ENCODE results near the gene SPATA16.
"Not testable (repeated sequence)": the region's sequence is repeated elsewhere in the genome, so short reads cannot be mapped to it uniquely, and the experiment has no call there.

Gene SPATA16

GRCh38 chr3:173004681-173005080 is 136.4 kb downstream of the SPATA16 start:
- no peak for DNase-seq (ENCODE audit: low read depth)

GRCh38 chr3:173003956-173004355 is 137.1 kb downstream of the SPATA16 start:
- DNase-seq (ENCODE audit: low read depth) = no peak

GRCh38 chr3:173003471-173003870 is 137.6 kb downstream of the SPATA16 start:
- DNase-seq (ENCODE audit: low read depth) = no peak

GRCh38 chr3:173001622-173002021 is 139.4 kb downstream of the SPATA16 start:
- DNase-seq (ENCODE audit: low read depth) = no peak

- DNase-seq (ENCODE audit: low read depth) = no peak
Measured at GRCh38 chr3:173000553-173000952, 140.5 kb downstream of the SPATA16 start.

- no peak for DNase-seq (ENCODE audit: low read depth)
Measured at GRCh38 chr3:172993412-172993811, 147.6 kb downstream of the SPATA16 start.

GRCh38 chr3:172991424-172991996 is 149.5 kb downstream of the SPATA16 start:
- DNase-seq (ENCODE audit: low read depth) = no peak

- DNase-seq (ENCODE audit: low read depth) = no peak
Measured at GRCh38 chr3:172989373-172989772, 151.7 kb downstream of the SPATA16 start.

- no peak for DNase-seq (ENCODE audit: low read depth)
Measured at GRCh38 chr3:172987273-172987672, 153.8 kb downstream of the SPATA16 start.

GRCh38 chr3:172984914-172985313 is 156.1 kb downstream of the SPATA16 start:
- DNase-seq (ENCODE audit: low read depth) = no peak

- DNase-seq (ENCODE audit: low read depth) = no peak
Measured at GRCh38 chr3:172982736-172983364, 158.2 kb downstream of the SPATA16 start.

GRCh38 chr3:172981407-172981983 is 159.5 kb downstream of the SPATA16 start:
- DNase-seq (ENCODE audit: low read depth) = no peak

GRCh38 chr3:172980849-172981248 is 160.2 kb downstream of the SPATA16 start:
- no peak for DNase-seq (ENCODE audit: low read depth)

GRCh38 chr3:172977696-172978095 is 163.3 kb downstream of the SPATA16 start:
- no peak for DNase-seq (ENCODE audit: low read depth)

GRCh38 chr3:172974969-172975368 is 166.1 kb downstream of the SPATA16 start:
- no peak for DNase-seq (ENCODE audit: low read depth)

GRCh38 chr3:172973799-172974198 is 167.2 kb downstream of the SPATA16 start:
- DNase-seq (ENCODE audit: low read depth) = no peak

- no peak for DNase-seq (ENCODE audit: low read depth)
Measured at GRCh38 chr3:172972717-172973116, 168.3 kb downstream of the SPATA16 start.

- DNase-seq (ENCODE audit: low read depth) = no peak
Measured at GRCh38 chr3:172972067-172972466, 169.0 kb downstream of the SPATA16 start.

GRCh38 chr3:172968646-172969045 is 172.4 kb downstream of the SPATA16 start:
- DNase-seq (ENCODE audit: low read depth) = no peak

GRCh38 chr3:172965256-172965655 is 175.8 kb downstream of the SPATA16 start:
- DNase-seq (ENCODE audit: low read depth) = no peak

GRCh38 chr3:172960626-172961182 is 180.3 kb downstream of the SPATA16 start:
- DNase-seq (ENCODE audit: low read depth) = not testable (repeated sequence)

- no peak for DNase-seq (ENCODE audit: low read depth)
Measured at GRCh38 chr3:172958565-172958964, 182.5 kb downstream of the SPATA16 start.

- DNase-seq (ENCODE audit: low read depth) = no peak
Measured at GRCh38 chr3:172953571-172953970, 187.5 kb downstream of the SPATA16 start.
